Measurements from ENCODE around the gene ASB1. TPM values are rescaled to one million over a fixed set of nuclear protein-coding genes. Genes with fewer than 3 reads are reported as not detected.

Gene ASB1
- total RNA-seq, 4 donors from 2014 or later: 3.9 to 17.7 (median 8.9) TPM

DNA sequence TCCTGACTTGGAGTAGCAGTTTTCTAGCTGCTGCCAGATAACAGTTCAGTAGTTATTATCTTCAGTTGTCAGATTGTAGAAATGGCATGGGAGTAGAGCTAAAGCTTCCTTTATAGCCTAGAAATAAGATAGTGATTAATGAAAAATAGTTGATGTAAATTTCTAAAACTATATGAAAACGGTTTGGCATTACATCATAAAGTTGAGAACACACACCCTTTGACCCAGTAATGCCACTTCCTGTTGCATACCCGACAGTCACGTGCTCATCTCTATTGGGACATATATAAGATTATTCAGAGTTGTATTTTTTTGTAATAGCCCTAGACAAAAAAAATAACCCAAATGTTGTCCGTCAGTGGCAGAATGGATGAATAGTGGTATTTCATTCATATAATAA is 39.4 kb upstream of the ASB1 start:
- no peaks in the 10 kb centered on the region for H3K9me3 ChIP-seq
- no peaks in the 10 kb centered on the region for H3K27me3 ChIP-seq
- H3K4me3 ChIP-seq: no peak overlapping the region
- no peak overlapping the region for H3K27ac ChIP-seq
- no peak for TF ChIP-seq POLR2A (IDR thresholded peaks at IDR 0.05)
- TF ChIP-seq, protein P1, sequence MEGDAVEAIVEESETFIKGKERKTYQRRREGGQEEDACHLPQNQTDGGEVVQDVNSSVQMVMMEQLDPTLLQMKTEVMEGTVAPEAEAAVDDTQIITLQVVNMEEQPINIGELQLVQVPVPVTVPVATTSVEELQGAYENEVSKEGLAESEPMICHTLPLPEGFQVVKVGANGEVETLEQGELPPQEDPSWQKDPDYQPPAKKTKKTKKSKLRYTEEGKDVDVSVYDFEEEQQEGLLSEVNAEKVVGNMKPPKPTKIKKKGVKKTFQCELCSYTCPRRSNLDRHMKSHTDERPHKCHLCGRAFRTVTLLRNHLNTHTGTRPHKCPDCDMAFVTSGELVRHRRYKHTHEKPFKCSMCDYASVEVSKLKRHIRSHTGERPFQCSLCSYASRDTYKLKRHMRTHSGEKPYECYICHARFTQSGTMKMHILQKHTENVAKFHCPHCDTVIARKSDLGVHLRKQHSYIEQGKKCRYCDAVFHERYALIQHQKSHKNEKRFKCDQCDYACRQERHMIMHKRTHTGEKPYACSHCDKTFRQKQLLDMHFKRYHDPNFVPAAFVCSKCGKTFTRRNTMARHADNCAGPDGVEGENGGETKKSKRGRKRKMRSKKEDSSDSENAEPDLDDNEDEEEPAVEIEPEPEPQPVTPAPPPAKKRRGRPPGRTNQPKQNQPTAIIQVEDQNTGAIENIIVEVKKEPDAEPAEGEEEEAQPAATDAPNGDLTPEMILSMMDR (IDR thresholded peaks at IDR 0.05): no peak
- no peak for DNase-seq
- H3K36me3 ChIP-seq: peaks cover 0 to 7% (median 0%) of the 10 kb centered on the region in 3 donors
- intact Hi-C loops (cut with DNase I): no loop called here
- peaks cover 0 to 20% (median 5%) of the 10 kb centered on the region in 3 donors for H3K4me1 ChIP-seq
- 52 to 65% methylated on average over 4 of the region's 4 CpGs for WGBS, 2 donors

DNA sequence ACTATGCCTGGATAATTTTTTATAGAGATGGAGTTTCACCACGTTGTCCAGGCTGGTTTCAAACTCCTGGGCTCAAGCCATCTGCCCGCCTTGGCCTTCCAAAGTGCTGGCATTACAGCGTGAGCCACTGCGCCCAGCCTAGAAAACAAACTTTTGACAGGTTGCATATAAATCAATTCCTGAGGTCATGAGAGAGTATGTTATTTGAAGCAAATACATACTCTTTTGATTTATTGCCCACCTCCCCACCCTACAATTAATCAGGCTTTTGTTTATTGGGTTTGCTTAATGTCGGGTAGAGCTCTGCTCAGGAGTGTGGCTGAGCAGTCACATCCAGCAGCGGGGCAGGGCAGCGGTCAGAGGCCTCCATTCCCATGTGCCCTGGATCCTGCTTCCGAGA is 37.9 kb upstream of the ASB1 start:
- no peaks in the 10 kb centered on the region for H3K27me3 ChIP-seq
- intact Hi-C loops (cut with DNase I): no loop called here
- H3K4me1 ChIP-seq: peaks cover 0 to 20% (median 5%) of the 10 kb centered on the region in 3 donors
- H3K4me3 ChIP-seq: no peak overlapping the region
- no peak overlapping the region for H3K27ac ChIP-seq
- no peaks in the 10 kb centered on the region for H3K36me3 ChIP-seq
- TF ChIP-seq POLR2A (IDR thresholded peaks at IDR 0.05): no peak
- TF ChIP-seq, protein P1 (IDR thresholded peaks at IDR 0.05): no peak
- no peak for DNase-seq
- 64 to 78% methylated on average over 8 of the region's 8 CpGs for WGBS, 2 donors
- H3K9me3 ChIP-seq: no peaks in the 10 kb centered on the region

DNA sequence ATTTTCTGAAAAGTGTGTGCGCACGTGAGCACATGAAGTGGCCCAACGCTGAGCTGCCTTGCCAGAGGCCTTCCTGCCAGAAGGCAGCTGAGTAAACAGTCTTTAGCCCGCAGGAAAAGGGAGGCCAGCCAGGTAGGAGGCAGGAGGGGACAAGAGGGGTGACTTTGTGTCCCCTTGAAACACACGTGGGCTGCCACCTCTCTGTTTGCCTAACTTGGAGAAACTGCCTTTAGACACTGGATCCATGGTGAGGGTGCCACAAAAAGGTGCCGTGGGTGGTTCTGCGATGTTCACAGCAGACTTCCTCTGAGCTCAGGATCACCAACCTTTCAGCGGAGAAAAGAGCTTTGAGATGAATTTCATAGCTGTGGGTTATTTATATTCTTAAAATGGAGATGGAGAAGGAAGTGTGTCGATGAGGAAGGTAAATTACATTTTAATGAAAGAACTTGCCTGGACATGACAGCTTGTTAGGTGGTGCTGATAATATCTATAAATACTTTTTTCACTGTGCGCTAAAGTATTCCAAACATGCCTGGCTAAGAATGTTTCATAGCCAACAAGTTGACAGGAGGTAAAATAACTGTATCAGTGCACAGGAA is 36.6 kb upstream of the ASB1 start:
- intact Hi-C loops (cut with DNase I): no loop called here

DNA sequence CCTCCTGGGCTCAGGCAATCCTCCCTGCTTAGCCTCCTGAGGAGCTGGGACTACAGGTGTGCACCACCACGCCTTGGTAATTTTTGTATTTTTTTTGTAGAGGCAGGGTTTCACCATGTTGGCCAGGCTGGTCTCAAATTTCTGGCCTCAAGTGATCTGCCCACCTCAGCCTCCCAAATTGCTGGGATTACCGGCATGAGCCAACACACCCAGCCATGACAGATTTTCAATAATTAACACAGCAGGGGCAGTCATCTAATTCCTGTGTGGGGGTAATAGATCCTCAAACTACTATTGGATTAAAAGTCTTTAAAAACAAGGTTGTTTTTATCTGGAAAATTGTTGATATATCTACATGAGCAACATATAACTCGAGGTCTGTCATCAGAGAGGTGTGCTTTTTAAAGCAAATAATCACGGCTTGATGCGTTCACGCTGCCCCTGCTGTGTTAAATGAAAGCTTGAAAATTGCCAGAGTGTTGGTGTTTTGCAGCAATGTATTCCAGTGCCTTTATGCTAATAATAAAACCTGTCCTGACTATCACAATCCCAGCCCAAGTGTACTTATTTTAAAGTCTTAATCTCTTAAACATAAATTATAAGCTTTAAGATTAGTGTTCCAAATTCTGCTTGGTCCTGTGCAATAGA is 35.6 kb upstream of the ASB1 start:
- no peak for DNase-seq
- WGBS, 2 donors: 90 to 91% methylated on average over 6 of the region's 6 CpGs
- peak overlapping the region in 1 of 4 donors; percentile 80 for H3K27ac ChIP-seq
- H3K4me3 ChIP-seq: no peak overlapping the region
- no peaks in the 10 kb centered on the region for H3K36me3 ChIP-seq
- no peaks in the 10 kb centered on the region for H3K9me3 ChIP-seq
- intact Hi-C loops (cut with DNase I): no loop called here
- H3K4me1 ChIP-seq: peaks cover 0 to 20% (median 5%) of the 10 kb centered on the region in 3 donors
- no peaks in the 10 kb centered on the region for H3K27me3 ChIP-seq
- no peak for TF ChIP-seq POLR2A (IDR thresholded peaks at IDR 0.05)
- TF ChIP-seq, protein P1 (IDR thresholded peaks at IDR 0.05): no peak

More for the DNA sequence above, 36.6 kb upstream of the ASB1 start:
- DNase-seq: no peak
- TF ChIP-seq, protein P1 (IDR thresholded peaks at IDR 0.05): no peak
- no peak for TF ChIP-seq POLR2A (IDR thresholded peaks at IDR 0.05)
- Histone ChIP-seq H3K4me1 (peaks cover 0 to 20% (median 5%) of the 10 kb centered on the region in 3 donors), H3K36me3 (no peaks in the 10 kb centered on the region), H3K27me3 (no peaks in the 10 kb centered on the region), H3K4me3 (no peak overlapping the region), H3K27ac (peak overlapping the region; percentile 67 to 80 (median 73)), H3K9me3 (no peaks in the 10 kb centered on the region)
- 21 to 31% methylated on average over 10 of the region's 10 CpGs for WGBS, 2 donors

DNA sequence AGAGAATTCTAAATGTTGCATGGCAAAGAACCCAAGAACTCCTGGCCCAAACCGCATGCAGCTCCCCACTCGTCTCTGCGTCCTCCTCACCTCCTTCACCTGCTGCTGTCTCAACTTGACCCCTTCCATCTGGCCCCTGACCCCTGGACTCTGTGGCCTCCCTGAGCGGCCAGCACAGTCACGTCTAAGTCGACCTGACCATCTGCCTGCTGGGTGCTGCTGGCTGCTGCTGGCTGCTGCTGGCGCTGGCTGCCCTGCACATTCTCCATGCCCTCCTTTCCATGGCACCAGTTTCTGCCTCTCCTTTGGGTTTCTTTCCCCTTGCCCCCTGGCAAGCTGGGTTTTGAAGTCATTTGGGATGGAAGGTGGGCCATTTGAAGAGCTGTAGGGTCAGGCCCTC is 30.1 kb upstream of the ASB1 start:
- Histone ChIP-seq H3K27ac (no peak overlapping the region), H3K4me1 (peaks cover 0 to 3% (median 0%) of the 10 kb centered on the region in 3 donors), H3K27me3 (no peaks in the 10 kb centered on the region), H3K9me3 (no peaks in the 10 kb centered on the region), H3K4me3 (no peak overlapping the region), H3K36me3 (peaks cover 0 to 27% (median 0%) of the 10 kb centered on the region in 3 donors)
- no peak for DNase-seq
- WGBS, 2 donors: 86 to 97% methylated on average over 4 to 7 of the region's 7 CpGs
- intact Hi-C loops (cut with DNase I): no loop called here
- TF ChIP-seq, protein P1 (IDR thresholded peaks at IDR 0.05): no peak
- TF ChIP-seq POLR2A (IDR thresholded peaks at IDR 0.05): no peak

Measured in esophagus squamous epithelium (tissue), 5 donors.